HG03025 (cell line): ENCODE data around the gene FGD6.
"Not testable (repeated sequence)": the region's sequence is repeated elsewhere in the genome, so short reads cannot be mapped to it uniquely, and the experiment has no call there.

Experiments used
- ATAC-seq: cut with Tn5 transposase; IDR thresholded peaks from one replicate; pipeline ENCODE4 v1.9.1; 2021; ENCODE audit warnings: mild to moderate bottlenecking, moderate library complexity; ENCODE audit not compliant: unreplicated experiment, low FRiP score

Gene FGD6

GRCh38 chr12:95096852-95097251 lies 120.4 kb downstream of the FGD6 start:
- ATAC-seq = no peak

GRCh38 chr12:95096378-95096777 lies 120.9 kb downstream of the FGD6 start:
- no peak for ATAC-seq

GRCh38 chr12:95095866-95096265 lies 121.4 kb downstream of the FGD6 start:
- not testable (repeated sequence) for ATAC-seq

GRCh38 chr12:95089462-95089861 lies 127.8 kb downstream of the FGD6 start:
- ATAC-seq = no peak

GRCh38 chr12:95088379-95088778 lies 128.9 kb downstream of the FGD6 start:
- ATAC-seq = no peak

- ATAC-seq = no peak
These were observed 131.7 kb downstream of the FGD6 start for GRCh38 chr12:95085612-95086011.

GRCh38 chr12:95083938-95084337 lies 133.3 kb downstream of the FGD6 start:
- ATAC-seq = no peak

- no peak for ATAC-seq
These were observed 133.8 kb downstream of the FGD6 start for GRCh38 chr12:95083471-95083870.

- no peak for ATAC-seq
These were observed 139.9 kb downstream of the FGD6 start for GRCh38 chr12:95077341-95077740.

- ATAC-seq = no peak
These were observed 142.5 kb downstream of the FGD6 start for GRCh38 chr12:95074766-95075165.

- no peak for ATAC-seq
These were observed 143.4 kb downstream of the FGD6 start for GRCh38 chr12:95073698-95074520.

GRCh38 chr12:95072900-95073697 lies 144.2 kb downstream of the FGD6 start, which contains the start of gene NR2C1:
NR2C1 (minus strand) TSS chr12:95073618; CDS start chr12:95067384, 6,234 bp downstream.
- ATAC-seq = peak; percentile 92

GRCh38 chr12:95070378-95070777 lies 146.9 kb downstream of the FGD6 start:
- no peak for ATAC-seq

GRCh38 chr12:95066091-95066855 lies 151.0 kb downstream of the FGD6 start:
- no peak for ATAC-seq

- ATAC-seq = no peak
These were observed 156.3 kb downstream of the FGD6 start for GRCh38 chr12:95060951-95061350.

GRCh38 chr12:95059984-95060383 lies 157.3 kb downstream of the FGD6 start:
- no peak for ATAC-seq

- no peak for ATAC-seq
These were observed 159.8 kb downstream of the FGD6 start for GRCh38 chr12:95057424-95057823.

GRCh38 chr12:95055057-95055456 lies 162.2 kb downstream of the FGD6 start:
- no peak for ATAC-seq

- no peak for ATAC-seq
These were observed 163.1 kb downstream of the FGD6 start for GRCh38 chr12:95054206-95054605.

GRCh38 chr12:95051241-95051640 lies 166.0 kb downstream of the FGD6 start:
- ATAC-seq = no peak

GRCh38 chr12:95037906-95038305 lies 179.4 kb downstream of the FGD6 start:
- ATAC-seq = no peak
